SK-N-SH treated with all-trans-retinoic acid at 6 μM for 48 hours (cell line): ENCODE data around the gene SLC34A3.

Source experiments
- ATAC-seq: fragments of 200-7000 bp; cut with Tn5 transposase; 3 replicates; pipeline ENCODE4 v1.9.1; 2020; ENCODE audit warnings: mild to moderate bottlenecking, moderate library complexity
- BACH2 ChIP-seq: fragments of 250-450 bp; sonication (Bioruptor Pico); IDR thresholded peaks from 2 replicates; pipeline ENCODE4 v1.9.0; 2021; ENCODE audit warnings: mild to moderate bottlenecking, borderline replicate concordance
- CSDC2 ChIP-seq: fragments of 250-450 bp; sonication (Bioruptor Pico); IDR thresholded peaks from 2 replicates; pipeline ENCODE4 v1.5.0; 2020; ENCODE audit warnings: mild to moderate bottlenecking, moderate library complexity
- ESRRG ChIP-seq: fragments of 250-450 bp; sonication (Bioruptor Pico); IDR thresholded peaks from 2 replicates; pipeline ENCODE4 v1.6.1; 2021; ENCODE audit warnings: mild to moderate bottlenecking
- GLIS3 ChIP-seq: fragments of 250-450 bp; sonication (Bioruptor Pico); IDR thresholded peaks from 2 replicates; pipeline ENCODE4 v1.5.0; 2020; ENCODE audit warnings: mild to moderate bottlenecking, moderate library complexity
- ISL1 ChIP-seq: fragments of 250-450 bp; sonication (Bioruptor Pico); IDR thresholded peaks from 2 replicates; pipeline ENCODE4 v2.1.2; 2022; ENCODE audit warnings: mild to moderate bottlenecking, moderate library complexity
- OSR1 ChIP-seq: fragments of 250-450 bp; sonication (Bioruptor Pico); IDR thresholded peaks from 2 replicates; pipeline ENCODE4 v1.8.0; 2022; ENCODE audit warnings: moderate library complexity, mild to moderate bottlenecking, inconsistent platforms
- PPARA ChIP-seq: fragments of 250-450 bp; sonication (Bioruptor Pico); IDR thresholded peaks from 2 replicates; pipeline ENCODE4 v1.5.0; 2020; ENCODE audit warnings: mild to moderate bottlenecking, borderline replicate concordance
- SNAI2 ChIP-seq: fragments of 250-450 bp; sonication (Bioruptor Pico); IDR thresholded peaks from 2 replicates; pipeline ENCODE4 v1.5.0; 2020; ENCODE audit warnings: mild to moderate bottlenecking, moderate library complexity
- TCF4 ChIP-seq: fragments of 250-450 bp; sonication (Bioruptor Pico); IDR thresholded peaks from 2 replicates; pipeline ENCODE4 v1.8.0; 2021; ENCODE audit warnings: mild to moderate bottlenecking, moderate library complexity, borderline replicate concordance
- TOX ChIP-seq: fragments of 250-450 bp; sonication (Bioruptor Pico); IDR thresholded peaks from 2 replicates; pipeline ENCODE4 v1.8.0; 2021; ENCODE audit warnings: mild to moderate bottlenecking, moderate library complexity, borderline replicate concordance
- ZC3H10 ChIP-seq: fragments of 250-450 bp; sonication (Bioruptor Pico); IDR thresholded peaks from 2 replicates; pipeline ENCODE4 v1.5.1; 2021; ENCODE audit warnings: mild to moderate bottlenecking, moderate library complexity
- ZNF565 ChIP-seq: fragments of 450-650 bp; formaldehyde crosslinking; conservative IDR thresholded peaks from 2 replicates; pipeline ENCODE4 v1.5.0; 2020; ENCODE audit warnings: low read depth, mild to moderate bottlenecking, moderate library complexity
- ZNF70 ChIP-seq: fragments of 450-650 bp; formaldehyde crosslinking; IDR thresholded peaks from 2 replicates; pipeline ENCODE4 v1.5.0; 2020; ENCODE audit warnings: mild to moderate bottlenecking, moderate library complexity
- ZNF8 ChIP-seq: fragments of 450-650 bp; formaldehyde crosslinking; IDR thresholded peaks from 2 replicates; pipeline ENCODE4 v1.5.0; 2020; ENCODE audit warnings: mild to moderate bottlenecking, moderate library complexity
- TF ChIP-seq, protein P1 (sequence below): fragments of 250-450 bp; sonication (Bioruptor Pico); IDR thresholded peaks from 2 replicates; pipeline ENCODE4 v1.8.0; 2021; ENCODE audit warnings: low read depth, mild to moderate bottlenecking, moderate library complexity, borderline replicate concordance
- TF ChIP-seq, protein P2 (sequence below): fragments of 250-450 bp; sonication (Bioruptor Pico); IDR thresholded peaks from 2 replicates; pipeline ENCODE4 v1.5.1; 2020; ENCODE audit warnings: low read depth, mild to moderate bottlenecking, moderate library complexity
- TF ChIP-seq, protein P3 (sequence below): fragments of 250-450 bp; sonication (Bioruptor Pico); IDR thresholded peaks from 2 replicates; pipeline ENCODE4 v1.5.0; 2020; ENCODE audit warnings: mild to moderate bottlenecking, moderate library complexity
- TF ChIP-seq, protein P4 (sequence below): fragments of 250-450 bp; sonication (Bioruptor Pico); IDR thresholded peaks from 2 replicates; pipeline ENCODE4 v1.5.1; 2021; ENCODE audit warnings: mild to moderate bottlenecking, moderate library complexity

Gene SLC34A3

DNA sequence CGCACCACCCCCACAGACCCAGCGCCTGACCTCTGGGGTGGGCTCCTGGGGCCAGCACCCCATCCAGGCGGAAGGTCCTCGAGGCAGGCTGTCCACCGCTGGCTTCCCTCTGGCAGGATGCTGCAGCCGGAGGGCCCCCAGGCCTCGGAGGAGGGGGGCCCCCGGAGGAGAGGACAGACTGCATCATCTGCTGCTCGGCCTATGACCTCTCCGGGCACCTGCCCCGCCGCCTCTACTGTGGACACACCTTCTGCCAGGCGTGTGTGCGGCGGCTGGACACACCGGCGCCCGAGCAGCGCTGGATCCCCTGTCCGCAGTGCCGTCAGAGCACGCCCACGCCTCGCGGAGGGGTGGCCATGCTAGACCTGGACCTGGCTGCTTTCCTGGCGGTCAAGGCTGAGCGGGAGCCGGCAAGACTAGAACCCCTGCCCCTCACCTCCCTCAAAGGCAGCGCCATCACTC lies 2.2 kb upstream of the SLC34A3 start:
- TF ChIP-seq BACH2 (CRISPR knock-in tag), result no peak
- TF ChIP-seq, protein P1, sequence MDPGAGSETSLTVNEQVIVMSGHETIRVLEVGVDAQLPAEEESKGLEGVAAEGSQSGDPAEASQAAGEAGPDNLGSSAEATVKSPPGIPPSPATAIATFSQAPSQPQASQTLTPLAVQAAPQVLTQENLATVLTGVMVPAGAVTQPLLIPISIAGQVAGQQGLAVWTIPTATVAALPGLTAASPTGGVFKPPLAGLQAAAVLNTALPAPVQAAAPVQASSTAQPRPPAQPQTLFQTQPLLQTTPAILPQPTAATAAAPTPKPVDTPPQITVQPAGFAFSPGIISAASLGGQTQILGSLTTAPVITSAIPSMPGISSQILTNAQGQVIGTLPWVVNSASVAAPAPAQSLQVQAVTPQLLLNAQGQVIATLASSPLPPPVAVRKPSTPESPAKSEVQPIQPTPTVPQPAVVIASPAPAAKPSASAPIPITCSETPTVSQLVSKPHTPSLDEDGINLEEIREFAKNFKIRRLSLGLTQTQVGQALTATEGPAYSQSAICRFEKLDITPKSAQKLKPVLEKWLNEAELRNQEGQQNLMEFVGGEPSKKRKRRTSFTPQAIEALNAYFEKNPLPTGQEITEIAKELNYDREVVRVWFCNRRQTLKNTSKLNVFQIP, result no peak
- TF ChIP-seq ZNF565, result no peak
- TF ChIP-seq TOX, result no peak
- TF ChIP-seq TCF4 (CRISPR knock-in tag), result no peak
- TF ChIP-seq, protein P2, sequence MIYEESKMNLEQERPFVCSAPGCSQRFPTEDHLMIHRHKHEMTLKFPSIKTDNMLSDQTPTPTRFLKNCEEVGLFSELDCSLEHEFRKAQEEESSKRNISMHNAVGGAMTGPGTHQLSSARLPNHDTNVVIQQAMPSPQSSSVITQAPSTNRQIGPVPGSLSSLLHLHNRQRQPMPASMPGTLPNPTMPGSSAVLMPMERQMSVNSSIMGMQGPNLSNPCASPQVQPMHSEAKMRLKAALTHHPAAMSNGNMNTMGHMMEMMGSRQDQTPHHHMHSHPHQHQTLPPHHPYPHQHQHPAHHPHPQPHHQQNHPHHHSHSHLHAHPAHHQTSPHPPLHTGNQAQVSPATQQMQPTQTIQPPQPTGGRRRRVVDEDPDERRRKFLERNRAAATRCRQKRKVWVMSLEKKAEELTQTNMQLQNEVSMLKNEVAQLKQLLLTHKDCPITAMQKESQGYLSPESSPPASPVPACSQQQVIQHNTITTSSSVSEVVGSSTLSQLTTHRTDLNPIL (CRISPR knock-in tag), result no peak
- no peak for TF ChIP-seq ISL1 (CRISPR knock-in tag)
- no peak for TF ChIP-seq PPARA (CRISPR knock-in tag)
- TF ChIP-seq ZNF8 (CRISPR knock-in tag), result no peak
- TF ChIP-seq OSR1 (CRISPR knock-in tag), result no peak
- TF ChIP-seq GLIS3 (CRISPR knock-in tag), result no peak
- TF ChIP-seq, protein P3, sequence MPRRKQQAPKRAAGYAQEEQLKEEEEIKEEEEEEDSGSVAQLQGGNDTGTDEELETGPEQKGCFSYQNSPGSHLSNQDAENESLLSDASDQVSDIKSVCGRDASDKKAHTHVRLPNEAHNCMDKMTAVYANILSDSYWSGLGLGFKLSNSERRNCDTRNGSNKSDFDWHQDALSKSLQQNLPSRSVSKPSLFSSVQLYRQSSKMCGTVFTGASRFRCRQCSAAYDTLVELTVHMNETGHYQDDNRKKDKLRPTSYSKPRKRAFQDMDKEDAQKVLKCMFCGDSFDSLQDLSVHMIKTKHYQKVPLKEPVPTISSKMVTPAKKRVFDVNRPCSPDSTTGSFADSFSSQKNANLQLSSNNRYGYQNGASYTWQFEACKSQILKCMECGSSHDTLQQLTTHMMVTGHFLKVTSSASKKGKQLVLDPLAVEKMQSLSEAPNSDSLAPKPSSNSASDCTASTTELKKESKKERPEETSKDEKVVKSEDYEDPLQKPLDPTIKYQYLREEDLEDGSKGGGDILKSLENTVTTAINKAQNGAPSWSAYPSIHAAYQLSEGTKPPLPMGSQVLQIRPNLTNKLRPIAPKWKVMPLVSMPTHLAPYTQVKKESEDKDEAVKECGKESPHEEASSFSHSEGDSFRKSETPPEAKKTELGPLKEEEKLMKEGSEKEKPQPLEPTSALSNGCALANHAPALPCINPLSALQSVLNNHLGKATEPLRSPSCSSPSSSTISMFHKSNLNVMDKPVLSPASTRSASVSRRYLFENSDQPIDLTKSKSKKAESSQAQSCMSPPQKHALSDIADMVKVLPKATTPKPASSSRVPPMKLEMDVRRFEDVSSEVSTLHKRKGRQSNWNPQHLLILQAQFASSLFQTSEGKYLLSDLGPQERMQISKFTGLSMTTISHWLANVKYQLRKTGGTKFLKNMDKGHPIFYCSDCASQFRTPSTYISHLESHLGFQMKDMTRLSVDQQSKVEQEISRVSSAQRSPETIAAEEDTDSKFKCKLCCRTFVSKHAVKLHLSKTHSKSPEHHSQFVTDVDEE (CRISPR knock-in tag), result no peak
- TF ChIP-seq SNAI2 (CRISPR knock-in tag), result no peak
- no peak for TF ChIP-seq CSDC2 (CRISPR knock-in tag)
- TF ChIP-seq ZC3H10, result no peak
- no peak for TF ChIP-seq ZNF70 (CRISPR knock-in tag)
- TF ChIP-seq, protein P4, sequence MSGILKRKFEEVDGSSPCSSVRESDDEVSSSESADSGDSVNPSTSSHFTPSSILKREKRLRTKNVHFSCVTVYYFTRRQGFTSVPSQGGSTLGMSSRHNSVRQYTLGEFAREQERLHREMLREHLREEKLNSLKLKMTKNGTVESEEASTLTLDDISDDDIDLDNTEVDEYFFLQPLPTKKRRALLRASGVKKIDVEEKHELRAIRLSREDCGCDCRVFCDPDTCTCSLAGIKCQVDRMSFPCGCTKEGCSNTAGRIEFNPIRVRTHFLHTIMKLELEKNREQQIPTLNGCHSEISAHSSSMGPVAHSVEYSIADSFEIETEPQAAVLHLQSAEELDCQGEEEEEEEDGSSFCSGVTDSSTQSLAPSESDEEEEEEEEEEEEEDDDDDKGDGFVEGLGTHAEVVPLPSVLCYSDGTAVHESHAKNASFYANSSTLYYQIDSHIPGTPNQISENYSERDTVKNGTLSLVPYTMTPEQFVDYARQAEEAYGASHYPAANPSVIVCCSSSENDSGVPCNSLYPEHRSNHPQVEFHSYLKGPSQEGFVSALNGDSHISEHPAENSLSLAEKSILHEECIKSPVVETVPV, result no peak
- no peak for TF ChIP-seq ESRRG (CRISPR knock-in tag)
- ATAC-seq, result no peak

DNA sequence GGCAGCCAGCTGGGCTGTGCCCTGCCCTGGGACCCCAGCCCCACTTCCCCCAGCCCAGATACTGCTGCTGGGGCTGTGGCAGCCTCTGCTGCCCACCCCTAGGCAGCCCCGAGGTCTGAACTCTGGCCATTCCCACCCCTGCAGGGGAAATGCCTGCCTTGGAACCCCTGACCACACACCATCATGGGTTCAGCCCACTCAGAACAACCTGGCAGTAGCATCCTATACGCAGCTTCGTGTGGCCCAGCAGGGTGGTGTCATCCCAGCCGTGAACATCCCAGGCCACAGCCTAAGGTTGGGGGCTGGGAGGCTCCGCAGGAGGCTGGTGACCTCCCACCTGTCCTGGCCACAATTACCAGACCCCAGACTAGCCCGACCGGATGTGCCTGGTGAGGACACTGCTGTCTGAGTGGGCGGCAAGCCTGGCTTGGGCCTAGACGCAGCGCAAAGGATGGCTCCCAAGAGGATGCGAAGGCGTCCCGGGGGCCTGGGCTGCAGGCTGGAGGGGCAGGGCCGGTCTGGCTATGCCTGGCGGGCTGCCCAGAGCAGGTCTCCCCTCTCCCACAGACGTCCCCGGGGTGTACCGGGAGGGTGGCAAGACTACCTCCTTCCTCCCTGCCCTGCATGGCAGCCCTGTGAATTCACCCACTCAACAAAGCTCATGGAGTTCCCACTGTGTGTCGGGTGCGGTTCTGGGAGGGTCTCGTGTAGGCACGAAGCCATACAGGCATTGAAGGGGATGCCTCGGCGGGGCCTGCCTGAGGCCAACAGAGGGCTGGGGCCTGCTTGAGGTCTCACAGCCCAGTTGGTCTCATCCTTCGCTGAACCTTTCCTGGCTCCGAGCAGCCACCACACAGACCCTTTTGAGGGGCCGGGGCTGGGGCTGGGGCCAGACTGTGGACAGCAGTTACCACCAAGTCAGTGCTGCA lies 1.5 kb upstream of the SLC34A3 start:
- no peak for ATAC-seq
- TF ChIP-seq ZC3H10 (no peak), ESRRG (CRISPR knock-in tag) (no peak), ZNF70 (CRISPR knock-in tag) (no peak), ZNF8 (CRISPR knock-in tag) (no peak)
- TF ChIP-seq, protein P1, result no peak
- TF ChIP-seq, protein P3 (CRISPR knock-in tag), result no peak
- TF ChIP-seq, protein P2 (CRISPR knock-in tag), result no peak
